GM12873 (cell line): ENCODE measurements around the gene UIMC1.

Experiments
- TF ChIP-seq, protein P1 (sequence below): IDR thresholded peaks from 2 replicates; pipeline ENCODE4 v1.5.1; 2012; ENCODE audit warnings: low read depth, mild to moderate bottlenecking, moderate library complexity, low read length, control low read depth; ENCODE audit not compliant: insufficient read depth; ENCODE audit errors: missing control alignments

UIMC1 gene

DNA sequence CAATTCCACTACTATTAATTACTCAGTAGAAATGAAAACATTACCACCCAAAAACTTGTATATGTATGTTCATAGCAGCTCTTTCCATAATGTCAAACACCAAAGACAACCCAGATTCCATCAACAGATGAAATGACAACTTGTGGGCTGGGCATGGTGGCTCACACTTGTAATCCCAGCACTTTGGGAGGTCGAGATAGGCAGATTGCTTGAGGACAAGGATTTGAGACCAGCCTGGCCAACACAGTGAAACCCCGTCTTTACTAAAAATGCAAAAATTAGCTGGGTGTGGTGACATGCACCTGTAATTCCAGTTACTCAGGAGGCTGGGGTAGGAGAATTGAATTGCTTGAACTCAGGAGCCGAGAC lies 11.5 kb downstream of the UIMC1 start:
- TF ChIP-seq, protein P1, sequence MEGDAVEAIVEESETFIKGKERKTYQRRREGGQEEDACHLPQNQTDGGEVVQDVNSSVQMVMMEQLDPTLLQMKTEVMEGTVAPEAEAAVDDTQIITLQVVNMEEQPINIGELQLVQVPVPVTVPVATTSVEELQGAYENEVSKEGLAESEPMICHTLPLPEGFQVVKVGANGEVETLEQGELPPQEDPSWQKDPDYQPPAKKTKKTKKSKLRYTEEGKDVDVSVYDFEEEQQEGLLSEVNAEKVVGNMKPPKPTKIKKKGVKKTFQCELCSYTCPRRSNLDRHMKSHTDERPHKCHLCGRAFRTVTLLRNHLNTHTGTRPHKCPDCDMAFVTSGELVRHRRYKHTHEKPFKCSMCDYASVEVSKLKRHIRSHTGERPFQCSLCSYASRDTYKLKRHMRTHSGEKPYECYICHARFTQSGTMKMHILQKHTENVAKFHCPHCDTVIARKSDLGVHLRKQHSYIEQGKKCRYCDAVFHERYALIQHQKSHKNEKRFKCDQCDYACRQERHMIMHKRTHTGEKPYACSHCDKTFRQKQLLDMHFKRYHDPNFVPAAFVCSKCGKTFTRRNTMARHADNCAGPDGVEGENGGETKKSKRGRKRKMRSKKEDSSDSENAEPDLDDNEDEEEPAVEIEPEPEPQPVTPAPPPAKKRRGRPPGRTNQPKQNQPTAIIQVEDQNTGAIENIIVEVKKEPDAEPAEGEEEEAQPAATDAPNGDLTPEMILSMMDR = no peak

DNA sequence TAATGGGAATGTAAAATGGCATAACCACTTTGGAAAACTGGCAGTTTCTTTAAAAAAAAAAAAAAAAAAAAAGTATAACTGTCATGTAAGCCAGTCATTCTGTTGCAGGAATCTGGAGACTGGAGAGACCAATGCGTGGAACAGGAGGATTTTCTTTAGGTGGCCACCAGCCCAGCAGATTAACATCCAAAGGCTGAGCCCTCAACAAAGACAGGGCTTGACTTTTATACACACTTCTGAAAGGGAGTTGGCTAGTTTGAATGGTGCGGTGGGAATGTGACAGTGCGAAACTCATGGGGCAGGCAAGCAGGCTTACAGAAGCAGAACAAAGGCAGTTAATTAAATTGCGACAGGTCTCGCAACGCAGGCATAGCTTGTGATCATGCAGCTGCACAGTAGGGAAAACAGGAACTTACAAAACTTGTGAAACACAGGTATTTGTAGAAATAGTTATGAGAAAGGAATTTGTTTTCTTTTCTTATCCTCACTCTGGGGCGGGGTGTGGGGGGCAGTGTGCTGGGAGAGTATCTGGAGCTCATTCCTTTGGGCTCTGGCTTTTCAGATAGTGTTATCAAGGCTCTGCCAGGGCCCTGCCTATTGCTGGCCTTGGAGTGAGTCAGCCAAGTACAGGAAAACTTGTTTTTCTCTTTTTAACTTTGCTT lies 12.0 kb downstream of the UIMC1 start:
- TF ChIP-seq, protein P1 = no peak

DNA sequence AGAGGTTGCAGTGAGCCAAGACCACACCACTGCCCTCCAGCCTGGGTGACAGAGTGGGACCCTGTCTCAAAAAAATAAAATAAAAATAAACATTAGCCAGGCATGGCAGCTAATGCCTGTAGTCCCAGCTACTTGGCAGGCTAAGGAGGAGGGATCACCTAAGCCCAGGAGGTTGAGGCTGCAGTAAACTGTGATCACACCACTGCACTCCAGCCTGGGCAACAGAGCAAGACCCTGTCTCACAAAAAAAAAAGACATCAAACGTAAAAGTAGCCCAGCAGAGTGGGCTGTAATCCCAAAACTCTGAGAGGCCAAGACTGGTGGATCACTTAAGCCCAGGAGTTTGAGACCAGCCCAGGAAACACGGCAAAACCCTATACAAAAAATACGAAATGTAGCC lies 19.0 kb downstream of the UIMC1 start:
- TF ChIP-seq, protein P1 = no peak

DNA sequence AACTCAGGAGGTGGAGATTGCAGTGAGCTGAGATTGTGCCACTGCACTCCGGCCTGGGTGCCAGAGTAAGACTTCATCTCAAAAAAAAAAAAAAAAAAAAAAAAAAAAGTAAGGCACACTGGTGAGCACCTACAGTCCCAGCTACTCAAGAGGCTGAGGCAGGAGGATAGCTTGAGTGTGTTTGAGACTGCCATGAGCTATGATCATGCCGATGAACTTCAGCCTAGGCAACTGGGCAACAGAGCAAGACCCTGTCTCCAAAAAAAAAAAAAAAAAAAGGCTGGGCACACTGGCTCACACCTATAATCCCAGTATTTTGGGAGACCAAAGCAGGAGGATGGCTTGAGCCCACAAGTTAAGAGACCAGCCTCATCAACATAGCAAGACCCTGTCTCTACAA lies 20.3 kb downstream of the UIMC1 start:
- TF ChIP-seq, protein P1 = no peak

DNA sequence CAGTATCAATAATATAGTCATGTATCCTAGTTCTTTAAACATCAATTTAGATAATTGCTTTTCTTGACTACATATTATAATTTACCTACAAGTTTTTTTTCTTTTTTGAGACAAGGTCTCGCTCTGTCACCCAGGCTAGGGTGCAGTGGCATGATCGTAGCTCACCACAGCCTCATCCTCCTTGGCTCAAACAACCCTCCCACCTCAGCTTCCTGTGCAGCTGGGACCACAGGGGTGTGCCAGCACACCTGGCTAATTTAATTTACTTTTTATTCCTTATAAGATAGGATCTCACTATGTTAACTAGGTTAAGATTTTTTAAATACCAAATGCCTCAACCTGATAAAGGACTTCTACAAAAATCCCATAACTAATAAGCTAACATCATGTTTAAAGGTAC lies 21.1 kb downstream of the UIMC1 start:
- TF ChIP-seq, protein P1 = no peak

DNA sequence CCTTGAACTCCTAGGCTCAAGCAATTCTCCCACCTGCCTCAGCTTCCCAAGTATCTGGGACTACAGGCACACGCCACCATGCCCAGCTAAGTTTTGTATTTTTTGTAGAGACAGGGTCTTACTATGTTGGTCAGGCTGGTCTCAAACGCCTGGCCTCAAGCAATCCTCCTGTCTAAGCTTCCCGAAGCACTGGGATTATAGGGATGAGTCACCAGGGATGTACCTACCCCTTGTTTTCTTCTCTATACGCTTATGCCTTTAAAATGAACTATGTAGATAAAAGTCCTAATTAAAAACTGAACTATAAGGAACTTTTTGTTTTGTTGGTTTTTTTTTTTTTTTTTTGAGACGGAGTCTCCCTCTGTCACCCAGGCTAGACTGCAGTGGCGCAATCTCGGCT lies 25.8 kb downstream of the UIMC1 start:
- TF ChIP-seq, protein P1 = no peak

DNA sequence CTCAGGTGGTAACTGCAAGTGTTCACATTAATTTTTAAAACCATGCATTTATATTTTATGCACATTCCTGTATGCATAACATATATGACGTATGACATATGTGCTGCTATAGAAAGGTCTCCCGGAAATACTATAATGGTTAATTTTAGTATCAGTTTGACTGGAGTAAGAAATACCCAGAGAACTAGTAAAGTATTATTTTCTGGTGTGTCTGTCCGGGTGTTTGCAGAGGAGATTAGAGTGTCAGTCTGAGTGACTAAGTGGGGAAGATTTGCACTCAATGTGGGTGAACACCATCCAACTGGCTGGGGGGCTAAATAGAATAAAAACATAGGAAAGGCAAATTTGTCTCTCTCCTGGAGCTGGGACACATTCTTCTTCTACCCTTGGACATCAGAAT lies 26.9 kb downstream of the UIMC1 start:
- TF ChIP-seq, protein P1 = no peak
